GM12801 (cell line): Measurements from ENCODE around the gene DENND5A.

Source experiments
- CTCF ChIP-seq: IDR thresholded peaks from one replicate; pipeline ENCODE4 v1.5.1; 2011; ENCODE audit warnings: control low read depth; ENCODE audit not compliant: insufficient read length; ENCODE audit errors: extremely low read depth

DENND5A gene

GRCh38 chr11:9273376-9274336, 8.5 kb upstream of the DENND5A start:
- no peak for TF ChIP-seq CTCF

GRCh38 chr11:9269492-9270013, 4.4 kb upstream of the DENND5A start:
- no peak for TF ChIP-seq CTCF

GRCh38 chr11:9267680-9268079, 2.5 kb upstream of the DENND5A start:
- TF ChIP-seq CTCF = no peak

GRCh38 chr11:9266926-9267325, 1.8 kb upstream of the DENND5A start:
- TF ChIP-seq CTCF = no peak

- TF ChIP-seq CTCF = no peak
These were observed 1.1 kb upstream of the DENND5A start for GRCh38 chr11:9266132-9266736.

- TF ChIP-seq CTCF = no peak
These were observed 587 bp downstream of the DENND5A start for GRCh38 chr11:9264316-9265210.
